H1 (cell line): ENCODE measurements around the gene RBP4. TPM values are rescaled to one million over a fixed set of nuclear protein-coding genes. Genes with fewer than 3 reads are reported as not detected.

Source experiments
- CTCF ChIA-PET: fragments of 300-600 bp; sonication (Branson Sonifier 250); formaldehyde crosslinking; loops from one replicate; lab custom pipeline; 2021; ENCODE audit not compliant: partially characterized antibody; lab: Charles Lee
- POLR2A ChIA-PET: fragments of 300-600 bp; sonication (Branson Sonifier 250); formaldehyde crosslinking; loops from one replicate; lab custom pipeline; 2021; ENCODE audit warnings: inconsistent platforms; ENCODE audit not compliant: partially characterized antibody; lab: Charles Lee
- DNase-seq, 2 experiments: peaks; one replicate each; pipeline versions ENCODE4 v3.0.0 to v3.0.0-alpha.2; 2010 to 2022; ENCODE audit warnings: low spot score in 2 of 2, low read depth in 1 of 2, mixed read lengths in 1 of 2
- FAIRE-seq: peaks from 2 replicates; lab custom pipeline; 2011; peaks lifted over from hg19 to GRCh38; lab: Jason Lieb, UNC
- H2AFZ ChIP-seq: 2 replicates; pipeline ENCODE4 v1.8.1; 2012; ENCODE audit warnings: low read length, inconsistent platforms
- H2AK5ac ChIP-seq: 2 replicates; pipeline ENCODE4 v1.6.1; 2013; ENCODE audit warnings: low read depth, low read length
- H2BK120ac ChIP-seq: replicated peaks from 2 replicates; pipeline ENCODE3; 2013; ENCODE audit warnings: low read depth, low read length, inconsistent platforms
- H2BK12ac ChIP-seq: 2 replicates; pipeline ENCODE4 v1.6.1; 2013; ENCODE audit warnings: low read depth, low read length
- H2BK15ac ChIP-seq: 2 replicates; pipeline ENCODE4 v1.6.1; 2013; ENCODE audit warnings: low read length
- H2BK20ac ChIP-seq: 2 replicates; pipeline ENCODE4 v1.6.1; 2013; ENCODE audit warnings: low read length
- H2BK5ac ChIP-seq: 2 replicates; pipeline ENCODE4 v1.6.1; 2013; ENCODE audit warnings: low read depth, low read length
- H3K14ac ChIP-seq: 2 replicates; pipeline ENCODE4 v1.6.1; 2013; ENCODE audit warnings: inconsistent platforms; ENCODE audit not compliant: insufficient read length
- H3K18ac ChIP-seq: 2 replicates; pipeline ENCODE4 v1.6.1; 2013; ENCODE audit warnings: low read length; ENCODE audit errors: extremely low read depth
- H3K23ac ChIP-seq: 2 replicates; pipeline ENCODE4 v1.6.1; 2013; ENCODE audit warnings: inconsistent platforms; ENCODE audit not compliant: insufficient read length
- H3K23me2 ChIP-seq: 2 replicates; pipeline ENCODE4 v1.6.1; 2013; ENCODE audit warnings: low read depth, low read length
- H3K27ac ChIP-seq: 2 replicates; pipeline ENCODE4 v1.6.1; 2011; ENCODE audit warnings: low read depth, low read length, inconsistent platforms
- H3K27me3 ChIP-seq, 4 experiments: replicated peaks in 1 of 4; 1 replicate in 1 of 4; 2 replicates in 3 of 4; pipeline versions ENCODE4 v1.6.1 to v1.8.1; 2011 to 2013; ENCODE audit warnings: low read length in 3 of 4, mild to moderate bottlenecking in 3 of 4, inconsistent platforms in 2 of 4, mixed read lengths in 2 of 4, moderate library complexity in 1 of 4; ENCODE audit not compliant: control insufficient read depth in 3 of 4, insufficient read depth in 3 of 4; ENCODE audit errors: extremely low read depth in 1 of 4
- H3K36me3 ChIP-seq, 4 experiments: 2 replicates each; pipeline versions ENCODE4 v1.6.1 to v1.8.1; 2011 to 2013; ENCODE audit warnings: mild to moderate bottlenecking in 4 of 4, low read length in 3 of 4, moderate library complexity in 2 of 4, control low read depth in 1 of 4, inconsistent platforms in 1 of 4; ENCODE audit not compliant: insufficient read depth in 4 of 4, control insufficient read depth in 2 of 4
- H3K4ac ChIP-seq: replicated peaks from 2 replicates; pipeline ENCODE3; 2013; ENCODE audit warnings: low read length, low read depth, mixed read lengths, inconsistent platforms; ENCODE audit not compliant: insufficient read length
- H3K4me1 ChIP-seq, 4 experiments: replicated peaks in 1 of 4; 1 replicate in 1 of 4; 2 replicates in 3 of 4; pipeline versions ENCODE4 v1.6.1 to v1.8.1; 2011 to 2013; ENCODE audit warnings: low read length in 3 of 4, inconsistent platforms in 2 of 4, mixed read lengths in 1 of 4; ENCODE audit not compliant: insufficient read depth in 4 of 4, control insufficient read depth in 3 of 4
- H3K4me2 ChIP-seq, 2 experiments: 2 replicates each; pipeline versions ENCODE4 v1.6.1 to v1.8.1; 2011 to 2013; ENCODE audit warnings: low read depth in 2 of 2, low read length in 2 of 2, control low read depth in 1 of 2, inconsistent platforms in 1 of 2, mild to moderate bottlenecking in 1 of 2; ENCODE audit not compliant: insufficient read depth in 1 of 2
- H3K4me3 ChIP-seq, 4 experiments: fragments of 200-600, 300-600 bp in 1 of 4; sonication (generic), shearing (Covaris generic), sonication (Bioruptor Twin) in 1 of 4; 2 replicates each; pipeline versions ENCODE4 v1.5.1 to v1.8.1; 2011 to 2016; ENCODE audit warnings: low read length in 4 of 4, low read depth in 3 of 4, control low read depth in 2 of 4, inconsistent platforms in 2 of 4, mild to moderate bottlenecking in 2 of 4, mixed read lengths in 1 of 4, moderate library complexity in 1 of 4; ENCODE audit not compliant: insufficient read depth in 2 of 4; ENCODE audit errors: extremely low read depth in 1 of 4
- H3K56ac ChIP-seq: replicated peaks from 2 replicates; pipeline ENCODE3; 2013; ENCODE audit warnings: low read depth, mild to moderate bottlenecking, mixed read lengths, low read length, inconsistent platforms; ENCODE audit not compliant: insufficient read length
- H3K79me1 ChIP-seq: 2 replicates; pipeline ENCODE4 v1.6.1; 2013; ENCODE audit warnings: low read depth, low read length, control low read depth
- H3K79me2 ChIP-seq, 2 experiments: 2 replicates each; pipeline versions ENCODE4 v1.6.1 to v1.8.1; 2012 to 2013; ENCODE audit warnings: low read length in 2 of 2, mild to moderate bottlenecking in 2 of 2, inconsistent platforms in 1 of 2; ENCODE audit not compliant: insufficient read depth in 2 of 2, control insufficient read depth in 1 of 2
- H3K9ac ChIP-seq, 4 experiments: replicated peaks in 1 of 4; 1 replicate in 1 of 4; 2 replicates in 3 of 4; pipeline versions ENCODE4 v1.6.1 to v1.8.1; 2011 to 2013; ENCODE audit warnings: low read depth in 3 of 4, low read length in 3 of 4, control low read depth in 2 of 4, mild to moderate bottlenecking in 2 of 4, moderate library complexity in 2 of 4, inconsistent platforms in 1 of 4; ENCODE audit errors: extremely low read depth in 1 of 4
- H3K9me3 ChIP-seq, 2 experiments: 2 replicates each; pipeline versions ENCODE4 v1.6.1 to v1.8.1; 2012 to 2013; ENCODE audit warnings: mild to moderate bottlenecking in 2 of 2, moderate library complexity in 2 of 2, control low read depth in 1 of 2, inconsistent platforms in 1 of 2, low read depth in 1 of 2, low read length in 1 of 2, mixed read lengths in 1 of 2; ENCODE audit not compliant: insufficient read depth in 2 of 2
- H4K20me1 ChIP-seq, 2 experiments: replicated peaks in 1 of 2; 2 replicates each; pipeline versions ENCODE3 to v1.8.1; 2011 to 2013; ENCODE audit warnings: inconsistent platforms in 2 of 2, low read length in 2 of 2, mild to moderate bottlenecking in 1 of 2; ENCODE audit not compliant: insufficient read depth in 2 of 2, control insufficient read depth in 1 of 2
- H4K5ac ChIP-seq: 2 replicates; pipeline ENCODE4 v1.6.1; 2013; ENCODE audit warnings: low read length, low read depth, mixed read lengths, inconsistent platforms; ENCODE audit not compliant: insufficient read length
- H4K8ac ChIP-seq: 2 replicates; pipeline ENCODE4 v1.8.0; 2013; ENCODE audit warnings: mild to moderate bottlenecking, moderate library complexity, low read length, inconsistent platforms; ENCODE audit not compliant: insufficient read depth; ENCODE audit errors: extremely low read depth
- H4K91ac ChIP-seq: replicated peaks from 2 replicates; pipeline ENCODE3; 2013; ENCODE audit warnings: low read length, mixed read lengths, inconsistent platforms; ENCODE audit not compliant: insufficient read length
- GTF2F1 ChIP-seq: IDR thresholded peaks from 2 replicates; pipeline ENCODE4 v1.6.1; 2012; ENCODE audit warnings: low read depth, low read length, improper control_type of control experiment, borderline replicate concordance
- POLR2AphosphoS5 ChIP-seq: IDR thresholded peaks from 2 replicates; pipeline ENCODE4 v1.6.1; 2011; ENCODE audit warnings: low read depth, low read length
- SP2 ChIP-seq: IDR thresholded peaks from 2 replicates; pipeline ENCODE4 v1.6.1; 2012; ENCODE audit warnings: mild to moderate bottlenecking, low read length, inconsistent platforms
- SUZ12 ChIP-seq: fragments of 200-600 bp; sonication (generic); IDR thresholded peaks from 2 replicates; pipeline ENCODE4 v1.6.1; 2012; ENCODE audit warnings: mild to moderate bottlenecking, inconsistent platforms, low read length, moderate library complexity, mixed read lengths
- TCF12 ChIP-seq: IDR thresholded peaks from 2 replicates; pipeline ENCODE4 v1.6.1; 2011; ENCODE audit warnings: low read depth, mild to moderate bottlenecking, low read length
- WGBS, 2 experiments: shearing (Covaris generic) in 1 of 2; methylation state at CpG; one replicate each; pipeline versions ENCODE4 v1.1.6 to v1.1.7; 2013 to 2015; ENCODE audit warnings: low lambda C conversion rate in 2 of 2, mixed read lengths in 2 of 2, inconsistent platforms in 1 of 2, low coverage in 1 of 2, missing lambda C conversion rate in 1 of 2; ENCODE audit not compliant: insufficient replicate concordance in 2 of 2, insufficient coverage in 1 of 2, insufficient read length in 1 of 2; ENCODE audit errors: extremely low coverage in 1 of 2, missing lambda C conversion rate in 1 of 2; 5-methylcytosine and 5-hydroxymethylcytosine counted together
- polyA plus RNA-seq, 7 experiments: library from polyadenylated mRNA; depleted of rRNA in 3 of 7; stranded (reverse) in 5 of 7; unstranded in 2 of 7; fragments of >200 nt in 5 of 7; fragments of 200-250 nt in 2 of 7; gene quantifications; 1 replicate in 5 of 7; 2 replicates in 1 of 7; 4 replicates in 1 of 7; pipeline versions ENCODE4 v1.2.1 to v1.2.3, GENCODE V29; 2011 to 2013; ENCODE audit warnings: missing spikeins in 2 of 7, mixed read lengths in 2 of 7
- total RNA-seq: library from RNA; stranded (reverse); fragmentation: NEBNext Ultra II Directional; extraction: Animal tissue kit (Norgen Biotek cat#: 25700); gene quantifications from 2 replicates; pipeline ENCODE4 v1.2.1, GENCODE V29; 2021

Gene RBP4
- total and polyA plus RNA-seq, 2 of the 8 experiments (the other 6 are each of a cell fraction or from before 2014, with no cell fraction given) = 0.42 to 0.97 TPM

DNA sequence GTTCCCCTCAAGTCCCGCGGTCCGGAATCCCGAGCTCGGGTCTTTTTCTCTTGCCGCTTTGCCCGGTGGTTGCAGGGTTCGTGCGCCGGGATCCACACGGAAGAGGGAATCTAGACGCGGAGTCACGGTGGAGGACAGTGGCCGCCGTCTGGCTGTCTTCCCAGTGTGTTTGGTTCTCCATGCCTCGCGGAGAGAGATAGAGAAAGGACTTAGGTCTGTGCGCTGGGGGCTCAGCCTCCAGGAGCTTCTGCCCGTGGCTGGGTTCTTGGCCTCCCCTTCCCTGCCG, 33.0 kb downstream of the RBP4 start:
- H2BK120ac ChIP-seq = no peak overlapping the region
- no peak overlapping the region for H2BK15ac ChIP-seq
- H3K27ac ChIP-seq = no peak overlapping the region
- peak overlapping the region in 2 of 4 experiments; percentile 16 to 65; a peak in 5 of 8 replicates for H3K4me3 ChIP-seq
- H3K9ac ChIP-seq = no peak overlapping the region
- H3K23ac ChIP-seq = no peak overlapping the region
- H2BK12ac ChIP-seq = no peak overlapping the region
- H3K36me3 ChIP-seq = no peaks in the 10 kb centered on the region; a peak in 1 of 8 replicates
- no peak overlapping the region for H2BK20ac ChIP-seq
- peaks cover 3 to 9% (median 7%) of the 10 kb centered on the region in 4 experiments for H3K4me1 ChIP-seq
- POLR2A ChIA-PET = interaction anchor here (0.8 to 1.3 kb wide), 2 partner anchors 13 to 134 kb away, joined by 3 read pairs; partner anchors contain the start of gene FRA10AC1
- H3K18ac ChIP-seq = no peak overlapping the region
- H3K27me3 ChIP-seq = peaks cover 34 to 74% (median 66%) of the 10 kb centered on the region in 4 experiments
- no peaks in the 10 kb centered on the region for H3K79me1 ChIP-seq
- CTCF ChIA-PET = interaction anchor here (0.5 to 1.6 kb wide), 8 partner anchors 10 to 525 kb away, joined by 3 to 13 read pairs (median 3); no protein-coding TSS in a partner anchor
- H4K91ac ChIP-seq = no peak overlapping the region
- peaks cover 0 to 2% of the 10 kb centered on the region in 2 experiments for H4K20me1 ChIP-seq
- 15% methylated on average over 18 of the region's 21 CpGs; no CpG with 5 or more reads in 1 of the 2 experiments for WGBS, 2 experiments
- H3K23me2 ChIP-seq = peaks cover 4% of the 10 kb centered on the region; the same call in 1 of the 2 replicates
- H3K4ac ChIP-seq = no peak overlapping the region
- no peak overlapping the region for H2AK5ac ChIP-seq
- H3K9me3 ChIP-seq = no peaks in the 10 kb centered on the region
- no peak overlapping the region for H3K14ac ChIP-seq
- FAIRE-seq = no peak
- no peaks in the 10 kb centered on the region for H3K79me2 ChIP-seq
- DNase-seq = peak in 1 of 2 experiments; percentile 53
- H2AFZ ChIP-seq = peak overlapping the region; percentile 43; the same call in 1 of the 2 replicates
- TF ChIP-seq POLR2AphosphoS5 (no peak), GTF2F1 (no peak), SP2 (no peak), SUZ12 (peak; percentile 83), TCF12 (no peak)
- no peak overlapping the region for H2BK5ac ChIP-seq
- H3K4me2 ChIP-seq = peak overlapping the region; percentile 91 to 99
- H4K8ac ChIP-seq = no peak overlapping the region
- H3K56ac ChIP-seq = no peak overlapping the region
- no peak overlapping the region for H4K5ac ChIP-seq
